ENCODE measurements around the gene SPATA18. TPM values are rescaled to one million over a fixed set of nuclear protein-coding genes. Genes with fewer than 3 reads are reported as not detected.

Gene SPATA18
- polyA plus RNA-seq, 2 of the 4 experiments (the other 2 are of a cell fraction): 4.3 to 6.7 TPM

DNA sequence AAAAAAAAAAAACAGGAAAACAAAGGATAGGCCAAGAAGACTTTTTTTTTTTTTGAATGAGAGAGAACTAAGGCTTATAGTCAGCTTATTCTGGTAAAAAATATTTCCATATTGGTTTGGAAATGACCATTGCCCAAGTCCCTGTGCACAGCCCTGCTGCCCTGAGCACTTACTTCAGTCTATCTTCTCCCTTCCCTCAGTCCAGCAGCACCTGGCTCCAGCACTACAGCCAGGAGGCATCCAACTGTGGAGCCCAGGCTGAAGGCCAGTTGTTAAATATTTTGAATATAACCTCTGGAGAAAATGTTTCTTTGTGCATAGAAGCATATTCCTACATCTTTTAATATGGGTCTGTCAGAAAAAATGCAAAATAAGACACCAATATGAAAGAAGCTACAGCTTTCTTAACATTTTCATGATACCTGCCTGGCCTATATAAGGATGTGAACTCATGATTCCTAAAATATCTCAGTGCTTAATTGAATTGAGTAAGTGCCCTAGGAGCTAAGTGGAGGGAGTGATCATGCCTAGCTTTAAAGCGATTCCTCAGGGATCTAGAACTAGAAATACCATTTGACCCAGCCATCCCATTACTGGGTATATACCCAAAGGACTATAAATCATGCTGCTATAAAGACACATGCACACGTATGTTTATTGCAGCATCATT lies 45.4 kb upstream of the SPATA18 start:
- WGBS (ENCODE audit: missing lambda C conversion rate): 84% methylated on average over 2 of the region's 2 CpGs
- Histone ChIP-seq H3K9me3 (no peaks in the 10 kb centered on the region), H3K4me1 (no peaks in the 10 kb centered on the region), H3K4me2 (no peak overlapping the region), H3K4me3 (no peak overlapping the region), H3K27ac (no peak overlapping the region)
- FAIRE-seq (no peak), ATAC-seq (no peak), DNase-seq (ENCODE audit: low read depth in 1 of 2, low spot score in 1 of 2) (no peak)
- CTCF ChIA-PET: interaction anchor here (1.3 kb wide), 1 partner anchor 174 kb away, joined by 3 read pairs; no protein-coding TSS in a partner anchor
- POLR2A ChIA-PET: no interaction called here
- TF ChIP-seq CBX2 (IDR thresholded peaks at IDR 0.05; ENCODE audit: borderline replicate concordance, low read depth): no peak
- TF ChIP-seq HDAC2 (IDR thresholded peaks at IDR 0.05): no peak
- no peak for TF ChIP-seq NPAS2 (CRISPR knock-in tag; IDR thresholded peaks at IDR 0.05; ENCODE audit: borderline replicate concordance)
- TF ChIP-seq, protein P1, sequence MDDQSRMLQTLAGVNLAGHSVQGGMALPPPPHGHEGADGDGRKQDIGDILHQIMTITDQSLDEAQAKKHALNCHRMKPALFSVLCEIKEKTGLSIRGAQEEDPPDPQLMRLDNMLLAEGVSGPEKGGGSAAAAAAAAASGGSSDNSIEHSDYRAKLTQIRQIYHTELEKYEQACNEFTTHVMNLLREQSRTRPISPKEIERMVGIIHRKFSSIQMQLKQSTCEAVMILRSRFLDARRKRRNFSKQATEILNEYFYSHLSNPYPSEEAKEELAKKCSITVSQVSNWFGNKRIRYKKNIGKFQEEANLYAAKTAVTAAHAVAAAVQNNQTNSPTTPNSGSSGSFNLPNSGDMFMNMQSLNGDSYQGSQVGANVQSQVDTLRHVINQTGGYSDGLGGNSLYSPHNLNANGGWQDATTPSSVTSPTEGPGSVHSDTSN (IDR thresholded peaks at IDR 0.05): no peak
- no peak for TF ChIP-seq KDM1A (IDR thresholded peaks at IDR 0.05; ENCODE audit: low read depth)

DNA sequence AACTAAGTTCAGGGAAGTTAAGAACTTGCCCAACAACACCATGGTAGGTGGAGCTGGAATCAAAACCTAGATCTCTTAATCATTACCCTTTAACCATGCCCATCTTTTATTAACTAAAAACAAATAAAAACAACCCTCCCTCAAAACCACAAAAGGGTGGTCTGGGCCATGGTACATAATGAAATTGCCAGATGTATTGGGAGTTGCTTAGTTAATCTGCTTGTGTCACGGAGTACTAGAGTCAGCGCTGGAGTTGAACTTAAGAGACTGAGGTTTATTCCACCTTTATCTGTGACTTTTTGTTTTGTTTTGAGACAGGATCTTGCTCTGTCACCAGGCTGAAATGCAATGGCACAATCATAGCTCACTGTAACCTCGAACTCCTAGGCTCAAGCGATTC lies 44.2 kb upstream of the SPATA18 start:
- H3K4me2 ChIP-seq: no peak overlapping the region
- no peak overlapping the region for H3K4me3 ChIP-seq
- CTCF ChIA-PET: interaction anchor here (1.3 kb wide), 1 partner anchor 175 kb away, joined by 3 read pairs; no protein-coding TSS in a partner anchor
- WGBS (ENCODE audit: missing lambda C conversion rate): 84% methylated on average over 4 of the region's 4 CpGs
- ATAC-seq (no peak), DNase-seq (ENCODE audit: low read depth in 1 of 2, low spot score in 1 of 2) (no peak), FAIRE-seq (no peak)
- POLR2A ChIA-PET: no interaction called here
- H3K4me1 ChIP-seq: no peaks in the 10 kb centered on the region
- no peak for TF ChIP-seq GATA3 (IDR thresholded peaks at IDR 0.05; ENCODE audit: borderline replicate concordance)
- TF ChIP-seq, protein P2, sequence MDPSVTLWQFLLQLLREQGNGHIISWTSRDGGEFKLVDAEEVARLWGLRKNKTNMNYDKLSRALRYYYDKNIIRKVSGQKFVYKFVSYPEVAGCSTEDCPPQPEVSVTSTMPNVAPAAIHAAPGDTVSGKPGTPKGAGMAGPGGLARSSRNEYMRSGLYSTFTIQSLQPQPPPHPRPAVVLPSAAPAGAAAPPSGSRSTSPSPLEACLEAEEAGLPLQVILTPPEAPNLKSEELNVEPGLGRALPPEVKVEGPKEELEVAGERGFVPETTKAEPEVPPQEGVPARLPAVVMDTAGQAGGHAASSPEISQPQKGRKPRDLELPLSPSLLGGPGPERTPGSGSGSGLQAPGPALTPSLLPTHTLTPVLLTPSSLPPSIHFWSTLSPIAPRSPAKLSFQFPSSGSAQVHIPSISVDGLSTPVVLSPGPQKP (IDR thresholded peaks at IDR 0.05; ENCODE audit: low read depth, low read length): no peak
- no peak overlapping the region for H3K27ac ChIP-seq
- H3K9me3 ChIP-seq: no peaks in the 10 kb centered on the region

DNA sequence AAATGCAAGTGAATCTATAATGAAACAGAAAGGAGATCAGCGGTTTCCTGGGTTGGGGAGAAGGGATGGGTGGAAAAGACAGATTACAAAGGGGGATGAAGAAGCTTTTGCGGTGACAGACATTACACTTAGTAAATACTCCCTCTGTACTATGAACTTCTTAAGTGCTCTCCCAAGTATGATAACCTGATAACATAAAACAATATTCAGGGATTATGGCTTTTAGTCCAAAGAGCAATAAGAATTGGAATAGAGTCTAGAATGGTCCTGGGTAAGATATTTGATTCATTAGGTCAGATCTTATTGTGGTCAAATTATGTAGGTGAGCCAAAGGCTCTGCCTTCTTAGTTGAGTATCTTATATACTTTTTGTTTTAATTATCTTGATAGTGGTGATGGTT lies 40.1 kb upstream of the SPATA18 start:
- ChIA-PET CTCF (no interaction called here), POLR2A (no interaction called here)
- no peak overlapping the region for H3K4me2 ChIP-seq
- 89% methylated on average over 2 of the region's 2 CpGs for WGBS (ENCODE audit: missing lambda C conversion rate)
- no peak for TF ChIP-seq KDM5A (IDR thresholded peaks at IDR 0.05)
- TF ChIP-seq HOXB5 (CRISPR knock-in tag; IDR thresholded peaks at IDR 0.05): no peak
- TF ChIP-seq BHLHE40 (IDR thresholded peaks at IDR 0.05; ENCODE audit: low read depth, low read length): no peak
- TF ChIP-seq MAZ (IDR thresholded peaks at IDR 0.05; ENCODE audit: borderline replicate concordance, low read depth, low read length): no peak
- TF ChIP-seq EP300 (IDR thresholded peaks at IDR 0.05): no peak
- FAIRE-seq (no peak), ATAC-seq (no peak), DNase-seq (ENCODE audit: low read depth in 1 of 2, low spot score in 1 of 2) (no peak)
- no peaks in the 10 kb centered on the region for H3K4me1 ChIP-seq
- H3K4me3 ChIP-seq: no peak overlapping the region
- H3K27ac ChIP-seq: no peak overlapping the region
- no peaks in the 10 kb centered on the region for H3K9me3 ChIP-seq

DNA sequence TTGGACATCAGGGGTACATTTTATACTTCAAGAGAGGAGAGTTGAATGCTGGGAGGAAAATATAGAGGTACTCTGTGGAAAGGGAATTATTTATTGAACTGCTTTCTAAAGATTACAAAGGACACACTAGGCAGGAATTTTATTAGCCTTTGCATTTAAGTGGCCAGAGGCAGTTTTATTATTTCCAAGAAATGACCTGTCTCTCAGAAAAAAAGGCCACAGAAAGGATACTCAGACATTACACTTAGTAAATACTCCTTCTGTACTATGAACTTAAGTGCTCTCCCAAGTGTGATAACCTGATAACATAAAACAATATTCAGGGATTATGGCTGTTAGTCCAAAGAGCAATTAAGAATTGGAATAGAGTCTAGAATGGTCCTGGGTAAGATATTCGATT lies 38.5 kb upstream of the SPATA18 start:
- DNase-seq (ENCODE audit: low read depth in 1 of 2, low spot score in 1 of 2) (no peak), ATAC-seq (no peak)
- WGBS (ENCODE audit: missing lambda C conversion rate): 82% methylated on average over 1 of the region's 1 CpG

More for the DNA sequence above, 38.5 kb upstream of the SPATA18 start:
- no peak for FAIRE-seq
- H3K4me2 ChIP-seq: no peak overlapping the region
- CTCF ChIA-PET: no interaction called here
- POLR2A ChIA-PET: no interaction called here
- no peak overlapping the region for H3K4me3 ChIP-seq
- H3K9me3 ChIP-seq: no peaks in the 10 kb centered on the region
- H3K27ac ChIP-seq: no peak overlapping the region
- no peak for TF ChIP-seq NPAS2 (CRISPR knock-in tag; IDR thresholded peaks at IDR 0.05; ENCODE audit: borderline replicate concordance)
- TF ChIP-seq CHD4 (IDR thresholded peaks at IDR 0.05; ENCODE audit: borderline replicate concordance): no peak
- no peak for TF ChIP-seq MAZ (IDR thresholded peaks at IDR 0.05; ENCODE audit: borderline replicate concordance, low read depth, low read length)
- TF ChIP-seq POLR2A (IDR thresholded peaks at IDR 0.05; ENCODE audit: low read length): no peak
- TF ChIP-seq, protein P3, sequence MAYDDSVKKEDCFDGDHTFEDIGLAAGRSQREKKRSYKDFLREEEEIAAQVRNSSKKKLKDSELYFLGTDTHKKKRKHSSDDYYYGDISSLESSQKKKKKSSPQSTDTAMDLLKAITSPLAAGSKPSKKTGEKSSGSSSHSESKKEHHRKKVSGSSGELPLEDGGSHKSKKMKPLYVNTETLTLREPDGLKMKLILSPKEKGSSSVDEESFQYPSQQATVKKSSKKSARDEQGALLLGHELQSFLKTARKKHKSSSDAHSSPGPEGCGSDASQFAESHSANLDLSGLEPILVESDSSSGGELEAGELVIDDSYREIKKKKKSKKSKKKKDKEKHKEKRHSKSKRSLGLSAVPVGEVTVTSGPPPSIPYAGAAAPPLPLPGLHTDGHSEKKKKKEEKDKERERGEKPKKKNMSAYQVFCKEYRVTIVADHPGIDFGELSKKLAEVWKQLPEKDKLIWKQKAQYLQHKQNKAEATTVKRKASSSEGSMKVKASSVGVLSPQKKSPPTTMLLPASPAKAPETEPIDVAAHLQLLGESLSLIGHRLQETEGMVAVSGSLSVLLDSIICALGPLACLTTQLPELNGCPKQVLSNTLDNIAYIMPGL (CRISPR knock-in tag; IDR thresholded peaks at IDR 0.05; ENCODE audit: borderline replicate concordance): no peak
- TF ChIP-seq TP53 (CRISPR knock-in tag; IDR thresholded peaks at IDR 0.05): no peak
- no peak for TF ChIP-seq KDM1A (IDR thresholded peaks at IDR 0.05; ENCODE audit: low read depth)
- TF ChIP-seq SMC3 (IDR thresholded peaks at IDR 0.05): no peak
- TF ChIP-seq FOSB (CRISPR knock-in tag; IDR thresholded peaks at IDR 0.05): no peak
- no peak for TF ChIP-seq ESRRA (IDR thresholded peaks at IDR 0.05; ENCODE audit: borderline replicate concordance, low read length)
- TF ChIP-seq, protein P4, sequence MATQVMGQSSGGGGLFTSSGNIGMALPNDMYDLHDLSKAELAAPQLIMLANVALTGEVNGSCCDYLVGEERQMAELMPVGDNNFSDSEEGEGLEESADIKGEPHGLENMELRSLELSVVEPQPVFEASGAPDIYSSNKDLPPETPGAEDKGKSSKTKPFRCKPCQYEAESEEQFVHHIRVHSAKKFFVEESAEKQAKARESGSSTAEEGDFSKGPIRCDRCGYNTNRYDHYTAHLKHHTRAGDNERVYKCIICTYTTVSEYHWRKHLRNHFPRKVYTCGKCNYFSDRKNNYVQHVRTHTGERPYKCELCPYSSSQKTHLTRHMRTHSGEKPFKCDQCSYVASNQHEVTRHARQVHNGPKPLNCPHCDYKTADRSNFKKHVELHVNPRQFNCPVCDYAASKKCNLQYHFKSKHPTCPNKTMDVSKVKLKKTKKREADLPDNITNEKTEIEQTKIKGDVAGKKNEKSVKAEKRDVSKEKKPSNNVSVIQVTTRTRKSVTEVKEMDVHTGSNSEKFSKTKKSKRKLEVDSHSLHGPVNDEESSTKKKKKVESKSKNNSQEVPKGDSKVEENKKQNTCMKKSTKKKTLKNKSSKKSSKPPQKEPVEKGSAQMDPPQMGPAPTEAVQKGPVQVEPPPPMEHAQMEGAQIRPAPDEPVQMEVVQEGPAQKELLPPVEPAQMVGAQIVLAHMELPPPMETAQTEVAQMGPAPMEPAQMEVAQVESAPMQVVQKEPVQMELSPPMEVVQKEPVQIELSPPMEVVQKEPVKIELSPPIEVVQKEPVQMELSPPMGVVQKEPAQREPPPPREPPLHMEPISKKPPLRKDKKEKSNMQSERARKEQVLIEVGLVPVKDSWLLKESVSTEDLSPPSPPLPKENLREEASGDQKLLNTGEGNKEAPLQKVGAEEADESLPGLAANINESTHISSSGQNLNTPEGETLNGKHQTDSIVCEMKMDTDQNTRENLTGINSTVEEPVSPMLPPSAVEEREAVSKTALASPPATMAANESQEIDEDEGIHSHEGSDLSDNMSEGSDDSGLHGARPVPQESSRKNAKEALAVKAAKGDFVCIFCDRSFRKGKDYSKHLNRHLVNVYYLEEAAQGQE (IDR thresholded peaks at IDR 0.05): no peak
- no peaks in the 10 kb centered on the region for H3K4me1 ChIP-seq
